NB4 (cell line): ENCODE results near the gene OR1N2.
"Not testable (repeated sequence)": the region's sequence is repeated elsewhere in the genome, so short reads cannot be mapped to it uniquely, and the experiment has no call there.

ENCODE experiments used
- DNase-seq: peaks from one replicate; pipeline ENCODE4 v3.0.0; 2010; ENCODE audit warnings: low read depth
- H3K4me3 ChIP-seq: one replicate; pipeline ENCODE4 v1.5.1; 2011; ENCODE audit warnings: mild to moderate bottlenecking, low read depth, low read length, moderate library complexity
- MYC ChIP-seq: IDR thresholded peaks from 2 replicates; pipeline ENCODE4 v1.6.1; 2011; ENCODE audit warnings: low read depth, low read length
- POLR2A ChIP-seq: IDR thresholded peaks from 2 replicates; pipeline ENCODE4 v1.6.1; 2011; ENCODE audit warnings: mild to moderate bottlenecking; ENCODE audit not compliant: insufficient read length; ENCODE audit errors: extremely low read depth
- TF ChIP-seq, protein P1 (sequence below): IDR thresholded peaks from one replicate; pipeline ENCODE4 v1.5.1; 2012; ENCODE audit warnings: low read depth, low read length
- TF ChIP-seq, protein P2 (sequence below): IDR thresholded peaks from 2 replicates; pipeline ENCODE4 v1.6.1; 2011; ENCODE audit warnings: low read depth, low read length

The OR1N2 gene

DNA sequence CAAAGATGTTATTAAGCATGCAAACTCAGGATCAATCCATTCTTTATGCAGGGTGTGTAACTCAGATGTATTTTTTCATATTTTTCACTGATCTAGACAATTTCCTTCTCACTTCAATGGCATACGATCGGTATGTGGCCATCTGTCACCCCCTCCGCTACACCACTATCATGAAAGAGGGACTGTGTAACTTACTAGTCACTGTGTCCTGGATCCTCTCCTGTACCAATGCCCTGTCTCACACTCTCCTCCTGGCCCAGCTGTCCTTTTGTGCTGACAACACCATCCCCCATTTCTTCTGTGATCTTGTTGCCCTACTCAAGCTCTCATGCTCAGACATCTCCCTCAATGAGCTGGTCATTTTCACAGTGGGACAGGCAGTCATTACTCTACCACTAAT, 33.5 kb upstream of the OR1N2 start:
- no peak for DNase-seq

GRCh38 chr9:122526602-122527001, 26.3 kb upstream of the OR1N2 start:
- TF ChIP-seq, protein P1, sequence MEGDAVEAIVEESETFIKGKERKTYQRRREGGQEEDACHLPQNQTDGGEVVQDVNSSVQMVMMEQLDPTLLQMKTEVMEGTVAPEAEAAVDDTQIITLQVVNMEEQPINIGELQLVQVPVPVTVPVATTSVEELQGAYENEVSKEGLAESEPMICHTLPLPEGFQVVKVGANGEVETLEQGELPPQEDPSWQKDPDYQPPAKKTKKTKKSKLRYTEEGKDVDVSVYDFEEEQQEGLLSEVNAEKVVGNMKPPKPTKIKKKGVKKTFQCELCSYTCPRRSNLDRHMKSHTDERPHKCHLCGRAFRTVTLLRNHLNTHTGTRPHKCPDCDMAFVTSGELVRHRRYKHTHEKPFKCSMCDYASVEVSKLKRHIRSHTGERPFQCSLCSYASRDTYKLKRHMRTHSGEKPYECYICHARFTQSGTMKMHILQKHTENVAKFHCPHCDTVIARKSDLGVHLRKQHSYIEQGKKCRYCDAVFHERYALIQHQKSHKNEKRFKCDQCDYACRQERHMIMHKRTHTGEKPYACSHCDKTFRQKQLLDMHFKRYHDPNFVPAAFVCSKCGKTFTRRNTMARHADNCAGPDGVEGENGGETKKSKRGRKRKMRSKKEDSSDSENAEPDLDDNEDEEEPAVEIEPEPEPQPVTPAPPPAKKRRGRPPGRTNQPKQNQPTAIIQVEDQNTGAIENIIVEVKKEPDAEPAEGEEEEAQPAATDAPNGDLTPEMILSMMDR: no peak
- TF ChIP-seq POLR2A (no peak), MYC (no peak)
- TF ChIP-seq, protein P2, sequence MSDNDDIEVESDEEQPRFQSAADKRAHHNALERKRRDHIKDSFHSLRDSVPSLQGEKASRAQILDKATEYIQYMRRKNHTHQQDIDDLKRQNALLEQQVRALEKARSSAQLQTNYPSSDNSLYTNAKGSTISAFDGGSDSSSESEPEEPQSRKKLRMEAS: no peak
- DNase-seq: no peak

More for the DNA sequence above, 33.5 kb upstream of the OR1N2 start:
- H3K4me3 ChIP-seq: no peak overlapping the region
- TF ChIP-seq, protein P1: no peak
- TF ChIP-seq POLR2A: no peak
- TF ChIP-seq, protein P2: no peak
- TF ChIP-seq MYC: no peak

GRCh38 chr9:122527193-122527592, 25.7 kb upstream of the OR1N2 start, which contains the start of gene OR1N1:
OR1N1 (minus strand) TSS chr9:122527293; CDS start chr9:122527293, 0 bp downstream.
- DNase-seq: no peak
- H3K4me3 ChIP-seq: no peak within 1 kb of the TSS
- TF ChIP-seq MYC: no peak
- TF ChIP-seq, protein P2: no peak
- TF ChIP-seq, protein P1: no peak
- TF ChIP-seq POLR2A: no peak

More at GRCh38 chr9:122526602-122527001, 26.3 kb upstream of the OR1N2 start:
- no peak overlapping the region for H3K4me3 ChIP-seq

DNA sequence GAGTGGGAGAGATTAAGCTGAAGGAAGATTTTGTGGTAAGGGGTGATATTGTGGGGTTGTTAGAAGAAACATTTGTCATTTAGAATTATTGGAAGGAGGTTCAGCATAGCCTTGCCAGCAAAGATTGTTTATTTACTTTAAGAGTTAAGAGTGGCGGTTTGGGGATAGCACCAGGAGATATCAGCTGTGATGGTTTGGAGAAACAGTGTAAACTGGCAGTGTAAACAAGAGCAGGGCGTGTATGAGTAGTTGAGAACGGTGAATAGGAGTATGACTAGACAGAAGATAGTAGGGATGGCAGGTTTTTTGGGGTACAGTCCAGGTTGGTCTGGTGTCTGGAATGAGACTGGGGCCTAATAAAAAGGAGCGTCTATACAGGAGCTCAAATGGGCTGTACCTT, 21.8 kb upstream of the OR1N2 start:
- DNase-seq, H3K4me3 ChIP-seq: not testable (repeated sequence)

DNA sequence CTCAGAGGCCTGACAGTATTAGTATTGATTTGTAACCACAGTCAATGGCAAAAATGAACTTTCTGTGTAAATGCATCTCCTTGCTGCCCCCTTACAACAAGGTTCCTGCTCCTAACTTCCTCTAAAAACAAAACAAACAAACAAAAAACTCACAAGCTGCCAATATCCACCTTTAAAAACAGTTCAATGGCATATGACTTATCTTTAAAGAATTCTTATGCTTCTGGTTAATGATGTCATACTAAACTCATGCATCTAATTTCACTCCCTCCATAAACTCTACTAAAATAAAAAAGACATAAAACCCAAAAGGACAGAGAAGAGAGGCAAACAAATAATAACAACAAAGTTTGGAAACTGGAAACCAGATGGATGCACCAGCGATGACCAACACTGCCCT, 16.8 kb upstream of the OR1N2 start:
- DNase-seq: no peak
- no peak overlapping the region for H3K4me3 ChIP-seq
- TF ChIP-seq POLR2A: no peak
- TF ChIP-seq, protein P1: no peak
- no peak for TF ChIP-seq MYC
- TF ChIP-seq, protein P2: no peak

- H3K4me3 ChIP-seq, DNase-seq: not testable (repeated sequence)
Measured at GRCh38 chr9:122537066-122537465, 15.8 kb upstream of the OR1N2 start.

DNA sequence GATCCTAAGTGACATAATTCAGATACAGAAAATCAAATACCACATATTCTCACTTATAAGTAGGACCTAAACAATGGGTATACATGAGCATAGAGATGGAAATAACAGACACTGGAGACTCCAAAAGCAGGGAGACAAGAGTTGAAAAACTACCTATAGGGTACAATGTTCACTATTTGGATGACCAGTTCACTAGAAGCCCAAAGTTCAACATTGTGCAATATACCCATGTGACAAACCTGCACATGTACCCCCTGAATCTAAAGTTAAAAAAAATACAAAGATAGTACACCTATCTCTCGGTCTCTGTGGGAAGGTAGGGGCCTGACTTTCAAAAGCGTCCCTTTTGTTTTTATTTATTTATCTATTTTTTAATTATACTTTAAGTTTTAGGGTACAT, 14.2 kb upstream of the OR1N2 start:
- TF ChIP-seq POLR2A: no peak
- TF ChIP-seq MYC: no peak
- TF ChIP-seq, protein P1: no peak
- TF ChIP-seq, protein P2: no peak
- H3K4me3 ChIP-seq: no peak overlapping the region
- DNase-seq: no peak
